H1 (cell line): ENCODE measurements around the gene UBE2Q2. TPM values are rescaled to one million over a fixed set of nuclear protein-coding genes. Genes with fewer than 3 reads are reported as not detected.

Experiments used
- CTCF ChIA-PET: fragments of 300-600 bp; sonication (Branson Sonifier 250); formaldehyde crosslinking; loops from one replicate; lab custom pipeline; 2021; ENCODE audit not compliant: partially characterized antibody; lab: Charles Lee
- POLR2A ChIA-PET: fragments of 300-600 bp; sonication (Branson Sonifier 250); formaldehyde crosslinking; loops from one replicate; lab custom pipeline; 2021; ENCODE audit warnings: inconsistent platforms; ENCODE audit not compliant: partially characterized antibody; lab: Charles Lee
- DNase-seq, 2 experiments: peaks; one replicate each; pipeline versions ENCODE4 v3.0.0 to v3.0.0-alpha.2; 2010 to 2022; ENCODE audit warnings: low spot score in 2 of 2, low read depth in 1 of 2, mixed read lengths in 1 of 2
- FAIRE-seq: peaks from 2 replicates; lab custom pipeline; 2011; peaks lifted over from hg19 to GRCh38; lab: Jason Lieb, UNC
- H2AFZ ChIP-seq: 2 replicates; pipeline ENCODE4 v1.8.1; 2012; ENCODE audit warnings: low read length, inconsistent platforms
- H2AK5ac ChIP-seq: 2 replicates; pipeline ENCODE4 v1.6.1; 2013; ENCODE audit warnings: low read depth, low read length
- H2BK120ac ChIP-seq: replicated peaks from 2 replicates; pipeline ENCODE3; 2013; ENCODE audit warnings: low read depth, low read length, inconsistent platforms
- H2BK12ac ChIP-seq: 2 replicates; pipeline ENCODE4 v1.6.1; 2013; ENCODE audit warnings: low read depth, low read length
- H2BK15ac ChIP-seq: 2 replicates; pipeline ENCODE4 v1.6.1; 2013; ENCODE audit warnings: low read length
- H2BK20ac ChIP-seq: 2 replicates; pipeline ENCODE4 v1.6.1; 2013; ENCODE audit warnings: low read length
- H2BK5ac ChIP-seq: 2 replicates; pipeline ENCODE4 v1.6.1; 2013; ENCODE audit warnings: low read depth, low read length
- H3K14ac ChIP-seq: 2 replicates; pipeline ENCODE4 v1.6.1; 2013; ENCODE audit warnings: inconsistent platforms; ENCODE audit not compliant: insufficient read length
- H3K18ac ChIP-seq: 2 replicates; pipeline ENCODE4 v1.6.1; 2013; ENCODE audit warnings: low read length; ENCODE audit errors: extremely low read depth
- H3K23ac ChIP-seq: 2 replicates; pipeline ENCODE4 v1.6.1; 2013; ENCODE audit warnings: inconsistent platforms; ENCODE audit not compliant: insufficient read length
- H3K23me2 ChIP-seq: 2 replicates; pipeline ENCODE4 v1.6.1; 2013; ENCODE audit warnings: low read depth, low read length
- H3K27ac ChIP-seq: 2 replicates; pipeline ENCODE4 v1.6.1; 2011; ENCODE audit warnings: low read depth, low read length, inconsistent platforms
- H3K27me3 ChIP-seq, 4 experiments: replicated peaks in 1 of 4; 1 replicate in 1 of 4; 2 replicates in 3 of 4; pipeline versions ENCODE4 v1.6.1 to v1.8.1; 2011 to 2013; ENCODE audit warnings: low read length in 3 of 4, mild to moderate bottlenecking in 3 of 4, inconsistent platforms in 2 of 4, mixed read lengths in 2 of 4, moderate library complexity in 1 of 4; ENCODE audit not compliant: control insufficient read depth in 3 of 4, insufficient read depth in 3 of 4; ENCODE audit errors: extremely low read depth in 1 of 4
- H3K36me3 ChIP-seq, 4 experiments: 2 replicates each; pipeline versions ENCODE4 v1.6.1 to v1.8.1; 2011 to 2013; ENCODE audit warnings: mild to moderate bottlenecking in 4 of 4, low read length in 3 of 4, moderate library complexity in 2 of 4, control low read depth in 1 of 4, inconsistent platforms in 1 of 4; ENCODE audit not compliant: insufficient read depth in 4 of 4, control insufficient read depth in 2 of 4
- H3K4ac ChIP-seq: replicated peaks from 2 replicates; pipeline ENCODE3; 2013; ENCODE audit warnings: low read length, low read depth, mixed read lengths, inconsistent platforms; ENCODE audit not compliant: insufficient read length
- H3K4me1 ChIP-seq, 4 experiments: replicated peaks in 1 of 4; 1 replicate in 1 of 4; 2 replicates in 3 of 4; pipeline versions ENCODE4 v1.6.1 to v1.8.1; 2011 to 2013; ENCODE audit warnings: low read length in 3 of 4, inconsistent platforms in 2 of 4, mixed read lengths in 1 of 4; ENCODE audit not compliant: insufficient read depth in 4 of 4, control insufficient read depth in 3 of 4
- H3K4me2 ChIP-seq, 2 experiments: 2 replicates each; pipeline versions ENCODE4 v1.6.1 to v1.8.1; 2011 to 2013; ENCODE audit warnings: low read depth in 2 of 2, low read length in 2 of 2, control low read depth in 1 of 2, inconsistent platforms in 1 of 2, mild to moderate bottlenecking in 1 of 2; ENCODE audit not compliant: insufficient read depth in 1 of 2
- H3K4me3 ChIP-seq, 4 experiments: fragments of 200-600, 300-600 bp in 1 of 4; sonication (generic), shearing (Covaris generic), sonication (Bioruptor Twin) in 1 of 4; 2 replicates each; pipeline versions ENCODE4 v1.5.1 to v1.8.1; 2011 to 2016; ENCODE audit warnings: low read length in 4 of 4, low read depth in 3 of 4, control low read depth in 2 of 4, inconsistent platforms in 2 of 4, mild to moderate bottlenecking in 2 of 4, mixed read lengths in 1 of 4, moderate library complexity in 1 of 4; ENCODE audit not compliant: insufficient read depth in 2 of 4; ENCODE audit errors: extremely low read depth in 1 of 4
- H3K56ac ChIP-seq: replicated peaks from 2 replicates; pipeline ENCODE3; 2013; ENCODE audit warnings: low read depth, mild to moderate bottlenecking, mixed read lengths, low read length, inconsistent platforms; ENCODE audit not compliant: insufficient read length
- H3K79me1 ChIP-seq: 2 replicates; pipeline ENCODE4 v1.6.1; 2013; ENCODE audit warnings: low read depth, low read length, control low read depth
- H3K79me2 ChIP-seq, 2 experiments: 2 replicates each; pipeline versions ENCODE4 v1.6.1 to v1.8.1; 2012 to 2013; ENCODE audit warnings: low read length in 2 of 2, mild to moderate bottlenecking in 2 of 2, inconsistent platforms in 1 of 2; ENCODE audit not compliant: insufficient read depth in 2 of 2, control insufficient read depth in 1 of 2
- H3K9ac ChIP-seq, 4 experiments: replicated peaks in 1 of 4; 1 replicate in 1 of 4; 2 replicates in 3 of 4; pipeline versions ENCODE4 v1.6.1 to v1.8.1; 2011 to 2013; ENCODE audit warnings: low read depth in 3 of 4, low read length in 3 of 4, control low read depth in 2 of 4, mild to moderate bottlenecking in 2 of 4, moderate library complexity in 2 of 4, inconsistent platforms in 1 of 4; ENCODE audit errors: extremely low read depth in 1 of 4
- H3K9me3 ChIP-seq, 2 experiments: 2 replicates each; pipeline versions ENCODE4 v1.6.1 to v1.8.1; 2012 to 2013; ENCODE audit warnings: mild to moderate bottlenecking in 2 of 2, moderate library complexity in 2 of 2, control low read depth in 1 of 2, inconsistent platforms in 1 of 2, low read depth in 1 of 2, low read length in 1 of 2, mixed read lengths in 1 of 2; ENCODE audit not compliant: insufficient read depth in 2 of 2
- H4K20me1 ChIP-seq, 2 experiments: replicated peaks in 1 of 2; 2 replicates each; pipeline versions ENCODE3 to v1.8.1; 2011 to 2013; ENCODE audit warnings: inconsistent platforms in 2 of 2, low read length in 2 of 2, mild to moderate bottlenecking in 1 of 2; ENCODE audit not compliant: insufficient read depth in 2 of 2, control insufficient read depth in 1 of 2
- H4K5ac ChIP-seq: 2 replicates; pipeline ENCODE4 v1.6.1; 2013; ENCODE audit warnings: low read length, low read depth, mixed read lengths, inconsistent platforms; ENCODE audit not compliant: insufficient read length
- H4K8ac ChIP-seq: 2 replicates; pipeline ENCODE4 v1.8.0; 2013; ENCODE audit warnings: mild to moderate bottlenecking, moderate library complexity, low read length, inconsistent platforms; ENCODE audit not compliant: insufficient read depth; ENCODE audit errors: extremely low read depth
- H4K91ac ChIP-seq: replicated peaks from 2 replicates; pipeline ENCODE3; 2013; ENCODE audit warnings: low read length, mixed read lengths, inconsistent platforms; ENCODE audit not compliant: insufficient read length
- ASH2L ChIP-seq: fragments of 200-600, 300-600 bp; sonication (generic); IDR thresholded peaks from one replicate; pipeline ENCODE4 v1.7.1; 2017; ENCODE audit warnings: low read length
- ATF3 ChIP-seq: IDR thresholded peaks from 2 replicates; pipeline ENCODE4 v1.6.1; 2011; ENCODE audit warnings: low read depth, mild to moderate bottlenecking, low read length; ENCODE audit not compliant: insufficient read depth
- BRCA1 ChIP-seq: IDR thresholded peaks from 2 replicates; pipeline ENCODE4 v1.6.1; 2012; ENCODE audit warnings: low read depth, low read length, improper control_type of control experiment
- CHD1 ChIP-seq: IDR thresholded peaks from 2 replicates; pipeline ENCODE4 v1.6.1; 2012; ENCODE audit warnings: low read depth, low read length, improper control_type of control experiment
- EZH2 ChIP-seq: fragments of 200-600 bp; sonication (generic); IDR thresholded peaks from 2 replicates; pipeline ENCODE4 v1.7.1; 2012; ENCODE audit warnings: low read depth, mild to moderate bottlenecking, moderate library complexity, low read length, inconsistent platforms; ENCODE audit not compliant: severe bottlenecking
- KDM1A ChIP-seq: fragments of 200-600, 300-600 bp; sonication (generic); IDR thresholded peaks from 2 replicates; pipeline ENCODE4 v1.7.1; 2016; ENCODE audit warnings: mild to moderate bottlenecking, low read length, borderline replicate concordance
- KDM4A ChIP-seq: IDR thresholded peaks from one replicate; pipeline ENCODE4 v1.7.1; 2012; ENCODE audit warnings: low read depth, mild to moderate bottlenecking, moderate library complexity, low read length, inconsistent platforms; ENCODE audit not compliant: severe bottlenecking
- KDM5A ChIP-seq: fragments of 200-600 bp; IDR thresholded peaks from 2 replicates; pipeline ENCODE4 v1.7.1; 2012; ENCODE audit warnings: mild to moderate bottlenecking, low read length, inconsistent platforms, mixed read lengths
- NANOG ChIP-seq: IDR thresholded peaks from 2 replicates; pipeline ENCODE4 v1.6.1; 2011; ENCODE audit warnings: low read length, low read depth, mild to moderate bottlenecking, inconsistent platforms; ENCODE audit not compliant: insufficient read depth, poor library complexity, severe bottlenecking
- NRF1 ChIP-seq: IDR thresholded peaks from 2 replicates; pipeline ENCODE4 v1.6.1; 2011; ENCODE audit warnings: mild to moderate bottlenecking, low read depth, low read length, improper control_type of control experiment
- RAD21 ChIP-seq, 2 experiments: IDR thresholded peaks in 1 of 2; conservative IDR thresholded peaks in 1 of 2; 2 replicates each; pipeline ENCODE4 v1.6.1; 2011; ENCODE audit warnings: low read depth in 2 of 2, low read length in 2 of 2, improper control_type of control experiment in 1 of 2, inconsistent platforms in 1 of 2, mild to moderate bottlenecking in 1 of 2, moderate library complexity in 1 of 2
- RBBP5 ChIP-seq: IDR thresholded peaks from 2 replicates; pipeline ENCODE4 v1.7.1; 2012; ENCODE audit warnings: low read depth, mild to moderate bottlenecking, inconsistent platforms, low read length, moderate library complexity, borderline replicate concordance
- RXRA ChIP-seq: IDR thresholded peaks from 2 replicates; pipeline ENCODE4 v1.6.1; 2011; ENCODE audit warnings: low read depth, mild to moderate bottlenecking, low read length, moderate library complexity; ENCODE audit not compliant: insufficient read depth
- YY1 ChIP-seq: IDR thresholded peaks from 2 replicates; pipeline ENCODE4 v1.6.1; 2011; ENCODE audit warnings: low read depth, mild to moderate bottlenecking, low read length
- polyA plus RNA-seq, 7 experiments: library from polyadenylated mRNA; depleted of rRNA in 3 of 7; stranded (reverse) in 5 of 7; unstranded in 2 of 7; fragments of >200 nt in 5 of 7; fragments of 200-250 nt in 2 of 7; gene quantifications; 1 replicate in 5 of 7; 2 replicates in 1 of 7; 4 replicates in 1 of 7; pipeline versions ENCODE4 v1.2.1 to v1.2.3, GENCODE V29; 2011 to 2013; ENCODE audit warnings: missing spikeins in 2 of 7, mixed read lengths in 2 of 7
- total RNA-seq: library from RNA; stranded (reverse); fragmentation: NEBNext Ultra II Directional; extraction: Animal tissue kit (Norgen Biotek cat#: 25700); gene quantifications from 2 replicates; pipeline ENCODE4 v1.2.1, GENCODE V29; 2021

The UBE2Q2 gene
- total and polyA plus RNA-seq, 2 of the 8 experiments (the other 6 are each of a cell fraction or from before 2014, with no cell fraction given): 10.1 to 22.7 TPM

- Histone ChIP-seq H3K36me3 (peaks cover 5 to 15% (median 5%) of the 10 kb centered on the region in 4 experiments; a peak in 7 of 8 replicates), H3K56ac (no peak overlapping the region), H3K23me2 (peaks cover 5% of the 10 kb centered on the region; the same call in 1 of the 2 replicates), H2BK15ac (no peak overlapping the region), H3K79me2 (peaks cover 0 to 12% of the 10 kb centered on the region in 2 experiments; a peak in 3 of 4 replicates), H2AK5ac (no peak overlapping the region), H3K9me3 (no peaks in the 10 kb centered on the region), H4K8ac (no peak overlapping the region), H3K27me3 (no peaks in the 10 kb centered on the region), H3K27ac (no peak overlapping the region), H3K4me1 (peaks cover 8 to 22% (median 13%) of the 10 kb centered on the region in 4 experiments; a peak in 5 of 7 replicates), H4K5ac (no peak overlapping the region), H4K91ac (no peak overlapping the region), H3K79me1 (peaks cover 6% of the 10 kb centered on the region), H2BK12ac (no peak overlapping the region), H2BK20ac (no peak overlapping the region), H4K20me1 (peaks cover 0 to 5% of the 10 kb centered on the region in 2 experiments), H3K4me3 (no peak overlapping the region), H3K4me2 (no peak overlapping the region), H3K18ac (no peak overlapping the region), H3K14ac (no peak overlapping the region), H2BK5ac (no peak overlapping the region), H2AFZ (no peak overlapping the region), H2BK120ac (no peak overlapping the region), H3K4ac (no peak overlapping the region), H3K23ac (no peak overlapping the region), H3K9ac (no peak overlapping the region)
- DNase-seq: no peak
- FAIRE-seq: no peak
- POLR2A ChIA-PET: interaction anchor here (1.3 kb wide), 1 partner anchor 8 kb away, joined by 3 read pairs; no protein-coding TSS in a partner anchor
- CTCF ChIA-PET: interaction anchor here (3.0 kb wide), 1 partner anchor 16 kb away, joined by 13 read pairs; no protein-coding TSS in a partner anchor
- TF ChIP-seq NANOG (no peak), KDM1A (no peak), ATF3 (no peak), ASH2L (no peak), CHD1 (no peak), YY1 (no peak), NRF1 (no peak), EZH2 (no peak), BRCA1 (no peak), KDM5A (no peak), RAD21 (IDR thresholded peaks at IDR 0.05 in 1 of 2, conservative IDR thresholded peaks at IDR 0.05 in 1 of 2; ENCODE audit: low read depth in 2 of 2, low read length in 2 of 2) (no peak), KDM4A (no peak), RBBP5 (no peak), RXRA (no peak)
These were observed 57.3 kb downstream of the UBE2Q2 start for GRCh38 chr15:75900577-75900976.
